ENCODE data around the gene STXBP3.
A peak's percentile ranks its signal among the peaks of the same experiment; 100 is the strongest.

Gene STXBP3

DNA sequence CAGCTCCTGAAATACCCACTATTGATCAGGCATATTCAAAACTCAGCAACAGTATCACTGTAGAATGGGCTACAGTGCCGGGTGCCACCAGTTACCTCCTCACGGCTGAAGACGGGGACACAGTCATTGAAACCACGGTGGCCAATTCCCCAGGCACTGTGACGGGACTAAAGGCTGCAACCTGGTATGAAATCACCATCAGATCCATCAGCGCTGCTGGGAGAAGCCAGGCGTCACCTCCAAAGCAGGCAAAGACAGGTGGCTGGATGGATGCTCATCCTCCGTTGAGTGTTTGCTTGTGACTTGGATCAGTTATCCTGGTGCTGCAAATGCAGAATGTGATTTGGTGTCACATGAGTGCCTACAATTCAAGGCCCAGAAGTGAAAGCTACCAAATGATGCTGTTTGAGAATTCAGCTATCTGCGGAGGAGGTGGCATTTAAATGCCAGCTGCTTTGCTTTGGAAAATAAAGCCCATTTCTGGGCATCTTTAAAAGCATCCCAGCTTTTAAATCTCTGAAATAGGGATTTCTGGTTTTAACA, 28.6 kb upstream of the STXBP3 start:
- no peaks in the 10 kb centered on the region for H3K36me3 Mint-ChIP-seq (ENCODE audit: low read depth)

DNA sequence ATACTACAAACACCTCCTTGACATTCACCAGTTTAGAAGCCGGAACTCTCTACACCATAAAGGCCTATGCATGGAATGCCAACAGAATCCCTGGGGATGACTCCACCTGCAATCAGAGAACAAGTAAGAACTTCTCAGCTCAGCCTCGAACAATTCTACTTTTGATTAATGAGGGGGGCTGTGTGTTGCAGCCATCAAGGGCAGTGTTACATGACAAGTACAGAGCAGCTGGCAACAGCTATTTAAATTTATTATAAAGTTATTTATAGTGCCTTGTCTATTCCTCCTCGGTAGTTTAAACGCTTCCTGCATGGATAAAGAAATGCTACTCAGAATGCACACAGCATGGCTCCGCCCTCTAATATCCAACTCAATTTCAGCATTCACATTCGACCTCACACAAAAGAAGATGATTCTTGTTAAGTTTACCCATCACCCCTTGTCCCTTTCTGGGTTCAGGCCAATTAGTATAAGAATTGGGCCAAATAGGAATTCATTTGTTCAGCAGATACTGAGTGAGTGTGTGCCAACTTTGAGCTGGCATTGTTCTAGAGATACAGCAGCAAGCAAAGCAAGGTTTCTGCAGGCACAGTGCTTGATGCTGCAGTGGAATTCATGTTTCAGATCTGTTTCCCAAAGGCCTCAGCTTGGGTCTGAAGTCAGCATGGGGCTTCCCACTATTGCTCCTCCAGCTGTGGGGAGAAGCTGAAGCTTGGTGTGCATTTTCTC, 27.4 kb upstream of the STXBP3 start:
- no peaks in the 10 kb centered on the region for H3K36me3 Mint-ChIP-seq (ENCODE audit: low read depth)
- H3K27me3 Mint-ChIP-seq: peaks cover 3% of the 10 kb centered on the region
- intact Hi-C loops (cut with micrococcal nuclease): no loop called here
- H3K4me1 Mint-ChIP-seq (ENCODE audit: low read depth): peaks cover 4% of the 10 kb centered on the region
- H3K4me3 Mint-ChIP-seq: no peak overlapping the region
- H3K9me3 Mint-ChIP-seq: no peaks in the 10 kb centered on the region
- no peak overlapping the region for H3K27ac Mint-ChIP-seq

More for the DNA sequence above, 28.6 kb upstream of the STXBP3 start:
- Mint-ChIP-seq H3K9me3 (no peaks in the 10 kb centered on the region), H3K27ac (no peak overlapping the region), H3K27me3 (peaks cover 3% of the 10 kb centered on the region), H3K4me1 (ENCODE audit: low read depth) (peaks cover 4% of the 10 kb centered on the region), H3K4me3 (no peak overlapping the region)
- intact Hi-C loops (cut with micrococcal nuclease): no loop called here

GRCh38 chr1:108719656-108720435, 26.6 kb upstream of the STXBP3 start:
- Mint-ChIP-seq H3K36me3 (ENCODE audit: low read depth) (no peaks in the 10 kb centered on the region), H3K27ac (no peak overlapping the region), H3K4me3 (no peak overlapping the region), H3K27me3 (peaks cover 3% of the 10 kb centered on the region), H3K4me1 (ENCODE audit: low read depth) (peaks cover 4% of the 10 kb centered on the region), H3K9me3 (no peaks in the 10 kb centered on the region)
- intact Hi-C loops (cut with micrococcal nuclease): no loop called here

DNA sequence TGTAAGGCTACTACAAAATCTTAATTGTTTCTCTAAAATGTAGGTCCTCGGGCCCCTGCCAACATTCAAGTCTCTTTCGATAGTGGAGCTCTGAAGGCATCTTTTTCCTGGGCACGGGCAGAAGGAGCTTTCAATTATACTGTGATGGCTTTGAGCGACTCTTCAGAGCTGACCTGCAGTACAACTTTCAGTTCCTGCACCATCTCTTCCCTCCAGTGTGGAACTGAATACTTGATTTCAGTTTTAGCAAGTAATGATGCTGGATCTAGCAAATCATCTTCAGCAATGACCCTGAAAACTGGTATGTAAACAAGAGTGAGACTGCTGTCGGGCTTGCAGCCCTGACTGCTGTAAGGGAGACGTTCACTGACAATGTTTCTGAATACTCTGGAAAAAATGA, 24.2 kb upstream of the STXBP3 start:
- Mint-ChIP-seq H3K9me3 (no peaks in the 10 kb centered on the region), H3K27me3 (peaks cover 3% of the 10 kb centered on the region), H3K4me3 (no peak overlapping the region), H3K4me1 (ENCODE audit: low read depth) (peaks cover 4% of the 10 kb centered on the region), H3K36me3 (ENCODE audit: low read depth) (no peaks in the 10 kb centered on the region), H3K27ac (no peak overlapping the region)
- intact Hi-C loops (cut with micrococcal nuclease): no loop called here

GRCh38 chr1:108725906-108726305, 20.6 kb upstream of the STXBP3 start:
- H3K36me3 Mint-ChIP-seq (ENCODE audit: low read depth): no peaks in the 10 kb centered on the region
- intact Hi-C loops (cut with micrococcal nuclease): no loop called here
- H3K27me3 Mint-ChIP-seq: peaks cover 6% of the 10 kb centered on the region
- no peaks in the 10 kb centered on the region for H3K9me3 Mint-ChIP-seq
- H3K4me1 Mint-ChIP-seq (ENCODE audit: low read depth): peaks cover 4% of the 10 kb centered on the region
- no peak overlapping the region for H3K27ac Mint-ChIP-seq
- H3K4me3 Mint-ChIP-seq: no peak overlapping the region

GRCh38 chr1:108728327-108728923, 18.0 kb upstream of the STXBP3 start:
- no peaks in the 10 kb centered on the region for H3K4me1 Mint-ChIP-seq (ENCODE audit: low read depth)
- H3K27ac Mint-ChIP-seq: no peak overlapping the region
- no peak overlapping the region for H3K4me3 Mint-ChIP-seq
- no peaks in the 10 kb centered on the region for H3K36me3 Mint-ChIP-seq (ENCODE audit: low read depth)
- intact Hi-C loops (cut with micrococcal nuclease): no loop called here
- peaks cover 7% of the 10 kb centered on the region for H3K27me3 Mint-ChIP-seq
- no peaks in the 10 kb centered on the region for H3K9me3 Mint-ChIP-seq

DNA sequence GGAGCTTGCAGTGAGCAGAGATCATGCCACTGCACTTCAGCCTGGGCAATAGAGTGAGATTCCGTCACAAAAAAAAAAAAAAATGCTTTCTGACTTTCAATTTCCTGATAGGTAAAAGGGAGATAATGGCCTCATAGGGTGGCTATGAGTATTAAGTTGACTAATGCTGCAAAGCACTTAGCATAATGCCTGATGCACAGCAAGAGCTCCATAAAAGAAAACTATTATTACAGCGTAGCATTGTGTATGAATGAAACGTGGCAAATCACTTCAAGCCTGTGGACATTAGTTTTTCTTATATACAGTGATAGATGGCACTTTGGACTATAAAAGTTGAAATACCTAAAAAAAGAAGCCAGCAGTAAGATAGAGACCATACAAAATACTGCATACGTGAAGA, 17.0 kb upstream of the STXBP3 start:
- H3K9me3 Mint-ChIP-seq: no peaks in the 10 kb centered on the region
- H3K27me3 Mint-ChIP-seq: peaks cover 7% of the 10 kb centered on the region
- intact Hi-C loops (cut with micrococcal nuclease): no loop called here
- no peak overlapping the region for H3K27ac Mint-ChIP-seq
- no peak overlapping the region for H3K4me3 Mint-ChIP-seq
- H3K4me1 Mint-ChIP-seq (ENCODE audit: low read depth): no peaks in the 10 kb centered on the region
- H3K36me3 Mint-ChIP-seq (ENCODE audit: low read depth): no peaks in the 10 kb centered on the region

DNA sequence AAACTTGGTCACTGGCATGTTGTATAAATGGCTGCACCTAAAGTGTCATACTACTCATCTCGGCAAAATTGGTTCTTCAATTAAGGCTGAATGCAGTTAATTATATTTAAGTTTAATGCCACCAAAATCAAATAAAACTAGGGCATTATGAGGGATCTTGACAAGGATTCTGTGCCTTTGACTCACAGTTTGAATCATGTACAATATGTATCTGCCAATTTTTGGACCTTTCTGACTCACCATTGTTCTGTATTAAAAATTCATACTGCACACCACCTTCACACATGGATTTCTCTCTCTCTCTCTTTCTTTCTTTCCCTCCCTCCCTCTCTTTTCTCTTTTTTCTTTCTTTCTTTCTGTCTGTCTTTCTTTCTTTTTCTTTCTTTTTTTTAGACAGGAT, 14.1 kb upstream of the STXBP3 start:
- no peaks in the 10 kb centered on the region for H3K9me3 Mint-ChIP-seq
- intact Hi-C loops (cut with micrococcal nuclease): no loop called here
- no peak overlapping the region for H3K27ac Mint-ChIP-seq
- H3K36me3 Mint-ChIP-seq (ENCODE audit: low read depth): no peaks in the 10 kb centered on the region
- H3K4me1 Mint-ChIP-seq (ENCODE audit: low read depth): no peaks in the 10 kb centered on the region
- no peak overlapping the region for H3K4me3 Mint-ChIP-seq
- peaks cover 15% of the 10 kb centered on the region for H3K27me3 Mint-ChIP-seq

- peaks cover 16% of the 10 kb centered on the region for H3K27me3 Mint-ChIP-seq
- no peak overlapping the region for H3K27ac Mint-ChIP-seq
- no peaks in the 10 kb centered on the region for H3K4me1 Mint-ChIP-seq (ENCODE audit: low read depth)
- no peak overlapping the region for H3K4me3 Mint-ChIP-seq
- intact Hi-C loops (cut with micrococcal nuclease): no loop called here
- no peaks in the 10 kb centered on the region for H3K9me3 Mint-ChIP-seq
- H3K36me3 Mint-ChIP-seq (ENCODE audit: low read depth): no peaks in the 10 kb centered on the region
Observed at GRCh38 chr1:108734171-108734865, 12.2 kb upstream of the STXBP3 start.

GRCh38 chr1:108742253-108742652, 4.2 kb upstream of the STXBP3 start:
- H3K4me3 Mint-ChIP-seq: no peak overlapping the region
- peaks cover 11% of the 10 kb centered on the region for H3K36me3 Mint-ChIP-seq (ENCODE audit: low read depth)
- intact Hi-C loops (cut with micrococcal nuclease): no loop called here
- H3K27me3 Mint-ChIP-seq: peaks cover 4% of the 10 kb centered on the region
- no peak overlapping the region for H3K27ac Mint-ChIP-seq
- H3K4me1 Mint-ChIP-seq (ENCODE audit: low read depth): peaks cover 9% of the 10 kb centered on the region
- H3K9me3 Mint-ChIP-seq: no peaks in the 10 kb centered on the region

DNA sequence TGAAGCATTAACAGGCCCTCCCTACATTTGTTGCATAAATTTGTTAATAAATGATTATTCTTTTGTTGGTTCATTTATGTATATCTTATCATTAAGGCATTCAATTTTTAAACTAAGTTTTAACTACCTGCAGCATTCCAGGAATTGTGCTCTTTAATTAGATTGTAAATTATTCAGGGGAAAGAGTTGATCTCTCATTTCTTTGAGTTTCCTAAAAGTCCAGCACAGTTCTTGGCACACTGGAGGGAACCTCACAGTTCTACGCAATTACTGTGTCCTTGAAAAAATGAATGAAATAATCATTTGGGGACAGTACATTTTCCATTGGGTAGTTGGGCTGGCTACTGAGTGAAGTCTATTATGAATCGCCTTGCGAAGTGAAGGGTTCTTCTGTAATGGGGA, 493 bp upstream of the STXBP3 start:
- no peak overlapping the region for H3K4me3 Mint-ChIP-seq
- H3K36me3 Mint-ChIP-seq (ENCODE audit: low read depth): peaks cover 39% of the 10 kb centered on the region
- intact Hi-C loops (cut with micrococcal nuclease): loop anchor here (2.0 kb wide), 2 partner anchors 53 to 189 kb away; partner anchors contain the start of gene PRPF38B
- peak overlapping the region; percentile 100 for H3K27ac Mint-ChIP-seq
- H3K4me1 Mint-ChIP-seq (ENCODE audit: low read depth): peaks cover 36% of the 10 kb centered on the region
- no peaks in the 10 kb centered on the region for H3K9me3 Mint-ChIP-seq
- peaks cover 2% of the 10 kb centered on the region for H3K27me3 Mint-ChIP-seq

GRCh38 chr1:108747171-108747850, 837 bp downstream of the STXBP3 start:
- H3K27me3 Mint-ChIP-seq: no peaks in the 10 kb centered on the region
- peaks cover 41% of the 10 kb centered on the region for H3K36me3 Mint-ChIP-seq (ENCODE audit: low read depth)
- peak overlapping the region; percentile 100 for H3K27ac Mint-ChIP-seq
- peaks cover 38% of the 10 kb centered on the region for H3K4me1 Mint-ChIP-seq (ENCODE audit: low read depth)
- no peaks in the 10 kb centered on the region for H3K9me3 Mint-ChIP-seq
- peak overlapping the region; percentile 91 for H3K4me3 Mint-ChIP-seq
- intact Hi-C loops (cut with micrococcal nuclease): loop anchor here (2.0 kb wide), 2 partner anchors 55 to 191 kb away; partner anchors contain the start of gene PRPF38B

DNA sequence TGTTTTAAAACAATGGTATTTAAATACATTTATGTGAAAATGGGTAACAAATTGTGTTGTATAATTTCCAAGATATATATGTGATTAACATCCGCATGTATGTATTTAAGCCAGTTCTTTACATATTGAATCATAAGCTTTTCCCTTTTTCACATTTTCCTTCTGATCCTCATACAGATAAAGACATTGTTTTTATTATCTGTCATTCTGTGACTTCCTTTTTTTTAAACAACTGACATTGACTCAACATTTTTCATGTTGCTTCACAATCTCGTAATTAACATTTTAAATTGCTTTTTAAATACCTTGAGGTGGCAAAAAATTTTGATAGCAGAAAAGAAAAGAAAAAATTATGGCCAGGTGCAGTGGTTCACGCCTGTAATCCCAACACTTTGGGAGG, 1.4 kb downstream of the STXBP3 start:
- Mint-ChIP-seq H3K27ac (peak overlapping the region; percentile 100), H3K4me1 (ENCODE audit: low read depth) (peaks cover 32% of the 10 kb centered on the region), H3K4me3 (no peak overlapping the region), H3K36me3 (ENCODE audit: low read depth) (peaks cover 45% of the 10 kb centered on the region), H3K9me3 (no peaks in the 10 kb centered on the region), H3K27me3 (no peaks in the 10 kb centered on the region)
- intact Hi-C loops (cut with micrococcal nuclease): loop anchor here (2.0 kb wide), 2 partner anchors 55 to 191 kb away; partner anchors contain the start of gene PRPF38B

Measured in dendritic cell treated with granulocyte-macrophage colony-stimulating factor and Interleukin-4, amounts not matched to agents 40 ng/mL and 50 ng/mL, for 4 days (primary cell).